Stimulated activated naive CD8-positive, alpha-beta T cell treated with anti-CD3 and anti-CD28 coated beads, Interleukin-15, amount 100 ng/mL, for 72 hours (primary cell): Measurements from ENCODE around the gene MIEN1.
"Not testable (repeated sequence)": the region's sequence is repeated elsewhere in the genome, so short reads cannot be mapped to it uniquely, and the experiment has no call there.

Experiments used
- ATAC-seq: fragments of 150-1000 bp; cut with Tn5 transposase; 2 replicates; pipeline ENCODE4 v1.10.0; 2021; ENCODE audit warnings: mild to moderate bottlenecking, moderate library complexity
- DNase-seq, 2 donors: peaks; one replicate each; pipeline ENCODE4 v3.0.0; 2021 to 2022
- H3K27ac Mint-ChIP-seq, 2 donors: one replicate each; pipeline ENCODE4 v1.8.0; 2022; ENCODE audit warnings: mild to moderate bottlenecking in 2 of 2, mixed read lengths in 2 of 2, moderate library complexity in 2 of 2
- H3K27me3 Mint-ChIP-seq: one replicate; pipeline ENCODE4 v1.8.0; 2022; ENCODE audit warnings: mixed read lengths
- H3K4me1 Mint-ChIP-seq: one replicate; pipeline ENCODE4 v1.8.0; 2022; ENCODE audit warnings: mild to moderate bottlenecking, mixed read lengths
- H3K4me3 Mint-ChIP-seq, 2 donors: one replicate each; pipeline ENCODE4 v1.8.0; 2022; ENCODE audit warnings: mild to moderate bottlenecking in 2 of 2, mixed read lengths in 2 of 2, moderate library complexity in 1 of 2
- H3K9me3 Mint-ChIP-seq, 2 donors: one replicate each; pipeline ENCODE4 v1.8.0; 2022; ENCODE audit warnings: mixed read lengths in 2 of 2

The MIEN1 gene

DNA sequence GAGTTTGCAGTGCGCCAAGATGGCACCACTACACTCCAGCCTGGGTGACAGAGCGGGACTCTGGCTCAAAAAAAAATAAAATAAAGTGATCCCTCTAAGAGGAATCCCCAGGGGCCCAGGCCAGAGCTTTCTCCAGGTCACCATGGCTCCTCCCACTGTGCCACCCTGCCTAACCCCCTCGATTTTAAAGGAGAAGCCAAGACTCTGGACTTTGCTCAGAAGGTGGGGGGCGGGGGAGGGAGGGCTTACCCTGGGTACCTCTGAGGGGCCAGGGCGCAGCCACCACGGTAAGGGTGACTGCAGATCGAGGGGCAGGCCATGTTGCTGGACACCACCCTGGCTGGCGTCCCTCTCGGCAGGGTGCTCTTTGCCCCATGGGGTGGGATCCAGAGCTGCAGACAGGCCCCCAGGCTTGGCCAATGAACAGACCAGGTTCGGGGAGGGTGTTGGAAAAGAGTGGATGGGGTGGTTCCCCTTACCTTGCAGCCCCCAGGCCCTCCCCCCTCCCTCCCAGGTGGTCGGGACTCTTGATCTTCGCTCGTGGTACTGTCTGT lies 7.0 kb upstream of the MIEN1 start:
- no peaks in the 10 kb centered on the region for H3K9me3 Mint-ChIP-seq
- peaks cover 44% of the 10 kb centered on the region for H3K4me1 Mint-ChIP-seq
- DNase-seq (no peak), ATAC-seq (no peak)
- H3K4me3 Mint-ChIP-seq, result peak overlapping the region; percentile 51 to 89
- no peak overlapping the region for H3K27ac Mint-ChIP-seq
- H3K27me3 Mint-ChIP-seq, result peaks cover 58% of the 10 kb centered on the region

DNA sequence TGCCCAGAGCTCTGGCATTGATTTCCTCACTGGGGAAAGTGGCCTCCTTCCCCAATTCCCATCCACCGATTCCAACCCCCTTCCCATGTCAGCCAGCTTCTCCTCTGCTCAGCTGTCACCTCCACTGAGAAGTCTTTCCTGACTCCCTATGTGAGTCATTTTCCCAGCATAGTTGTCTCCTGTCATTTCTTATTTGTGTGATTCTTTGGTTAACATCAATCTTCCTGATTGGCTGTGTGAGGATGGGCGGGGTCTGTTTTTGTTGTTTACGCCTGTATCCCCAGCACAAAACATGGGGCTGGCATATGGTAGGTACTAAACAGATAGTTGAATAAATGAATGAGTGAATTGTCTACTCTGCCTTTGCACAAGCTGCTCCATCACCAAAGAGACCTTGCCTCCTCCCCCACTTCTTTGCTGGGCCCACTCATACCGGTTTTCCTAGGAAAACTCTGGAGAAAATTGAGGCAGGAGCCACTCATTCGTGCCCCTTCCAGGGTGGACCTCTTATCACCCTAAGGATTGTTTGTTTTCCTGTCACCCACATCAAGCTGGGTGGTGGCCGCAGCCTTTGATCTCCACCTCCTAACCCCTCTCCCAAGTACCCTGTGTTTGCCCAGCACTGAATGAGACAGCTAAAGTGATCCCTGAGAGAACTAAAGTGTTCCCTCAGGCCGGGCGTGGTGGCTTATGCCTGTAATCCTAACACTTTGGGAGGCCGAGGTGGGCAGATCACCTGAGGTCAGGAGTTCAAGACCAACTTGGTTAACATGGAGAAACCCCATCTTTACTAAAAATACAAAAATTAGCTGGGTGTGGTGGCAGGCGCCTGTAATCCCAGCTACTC lies 6.2 kb upstream of the MIEN1 start:
- Mint-ChIP-seq H3K4me3 (peak overlapping the region in 1 of 2 donors; percentile 30), H3K9me3 (no peaks in the 10 kb centered on the region), H3K27ac (no peak overlapping the region), H3K4me1 (peaks cover 44% of the 10 kb centered on the region), H3K27me3 (peaks cover 56% of the 10 kb centered on the region)
- no peak for ATAC-seq
- no peak for DNase-seq

DNA sequence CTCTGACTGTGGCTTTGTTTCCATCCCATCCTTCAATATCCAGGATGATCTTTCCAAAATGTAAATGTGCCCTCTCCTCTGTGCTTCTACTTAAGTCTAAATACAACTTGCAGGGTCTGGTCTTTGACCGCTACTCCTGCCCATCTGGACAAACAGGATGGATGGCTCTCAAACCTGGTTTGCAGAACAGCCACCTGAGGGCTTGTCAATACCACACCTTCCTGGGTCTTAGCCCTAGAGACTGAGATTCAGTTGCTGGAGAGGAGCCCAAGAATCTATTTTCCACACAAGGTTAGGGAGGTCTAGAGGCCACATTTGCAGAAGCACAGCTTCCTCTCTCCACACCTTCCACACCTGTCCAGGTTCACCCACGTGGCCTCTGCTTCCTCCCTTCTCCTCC lies 5.5 kb upstream of the MIEN1 start:
- Mint-ChIP-seq H3K27ac (no peak overlapping the region), H3K9me3 (no peaks in the 10 kb centered on the region), H3K27me3 (peaks cover 50% of the 10 kb centered on the region), H3K4me1 (peaks cover 40% of the 10 kb centered on the region), H3K4me3 (no peak overlapping the region)
- no peak for DNase-seq
- no peak for ATAC-seq

DNA sequence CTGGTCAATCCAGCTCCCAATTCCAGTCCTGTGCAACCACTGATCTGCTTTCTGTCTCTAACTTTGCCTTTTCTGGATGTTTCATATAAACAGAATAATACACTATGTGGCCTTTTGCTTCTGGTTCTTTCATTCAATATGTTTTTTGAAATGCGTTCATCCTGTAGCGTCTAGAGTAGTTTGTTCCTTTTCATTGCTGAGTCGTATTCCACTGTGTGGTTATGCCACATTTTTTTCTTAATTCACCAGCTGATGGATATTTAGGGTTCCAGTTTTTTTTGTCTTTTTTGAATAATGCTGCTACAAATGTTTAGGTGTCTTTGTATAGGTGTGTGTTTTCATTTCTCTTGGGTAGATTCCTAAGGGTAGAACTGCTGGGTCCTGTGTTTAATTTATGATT lies 2.3 kb upstream of the MIEN1 start:
- Mint-ChIP-seq H3K4me3 (no peak overlapping the region), H3K27me3 (peaks cover 20% of the 10 kb centered on the region), H3K27ac (no peak overlapping the region), H3K9me3 (no peaks in the 10 kb centered on the region), H3K4me1 (peaks cover 26% of the 10 kb centered on the region)
- no peak for DNase-seq
- ATAC-seq, result no peak

DNA sequence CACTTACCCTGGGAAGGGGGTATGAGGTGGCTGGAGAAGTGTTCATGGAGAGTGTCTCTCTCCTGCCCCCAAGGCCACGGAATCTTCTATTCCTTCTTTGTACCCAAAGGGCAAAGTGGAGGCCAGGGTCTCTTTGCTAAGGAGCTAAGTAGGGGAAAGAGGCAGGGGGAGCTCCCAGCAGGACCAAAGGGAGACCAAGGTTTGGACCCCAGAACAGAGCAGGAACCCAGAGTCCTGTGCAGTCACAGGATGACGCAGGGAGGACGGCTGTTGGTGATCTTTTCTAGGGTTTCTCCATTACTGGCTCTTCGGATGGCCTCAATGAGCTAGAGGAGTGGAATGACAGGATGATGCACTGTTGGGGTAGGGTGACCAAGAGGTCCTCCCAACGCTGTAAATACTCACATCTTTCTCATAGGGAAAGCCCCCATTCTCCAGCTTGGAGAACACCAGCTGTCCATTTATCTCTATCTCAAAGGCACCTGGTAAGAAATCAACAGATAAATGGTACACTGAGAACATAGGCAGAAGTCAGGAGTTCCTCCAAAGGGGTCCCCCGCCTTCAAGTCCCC lies 966 bp downstream of the MIEN1 start:
- no peaks in the 10 kb centered on the region for H3K27me3 Mint-ChIP-seq
- H3K27ac Mint-ChIP-seq, result peak overlapping the region; percentile 90 to 98
- H3K9me3 Mint-ChIP-seq, result no peaks in the 10 kb centered on the region
- no peak for ATAC-seq
- H3K4me3 Mint-ChIP-seq, result peak overlapping the region; percentile 91 to 93
- H3K4me1 Mint-ChIP-seq, result peaks cover 38% of the 10 kb centered on the region
- DNase-seq, result no peak

DNA sequence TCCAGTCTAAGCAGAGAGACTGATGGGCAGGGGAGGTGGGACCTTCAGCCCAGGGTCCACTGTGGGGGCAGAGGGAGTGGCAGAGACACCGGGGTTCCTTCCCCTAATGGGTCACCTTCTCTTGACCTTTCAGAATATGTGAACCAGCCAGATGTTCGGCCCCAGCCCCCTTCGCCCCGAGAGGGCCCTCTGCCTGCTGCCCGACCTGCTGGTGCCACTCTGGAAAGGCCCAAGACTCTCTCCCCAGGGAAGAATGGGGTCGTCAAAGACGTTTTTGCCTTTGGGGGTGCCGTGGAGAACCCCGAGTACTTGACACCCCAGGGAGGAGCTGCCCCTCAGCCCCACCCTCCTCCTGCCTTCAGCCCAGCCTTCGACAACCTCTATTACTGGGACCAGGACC lies 2.8 kb downstream of the MIEN1 start:
- DNase-seq (no peak), ATAC-seq (no peak)
- peaks cover 43% of the 10 kb centered on the region for H3K4me1 Mint-ChIP-seq
- H3K27me3 Mint-ChIP-seq, result no peaks in the 10 kb centered on the region
- no peak overlapping the region for H3K4me3 Mint-ChIP-seq
- H3K9me3 Mint-ChIP-seq, result no peaks in the 10 kb centered on the region
- H3K27ac Mint-ChIP-seq, result peak overlapping the region in 1 of 2 donors; percentile 48

DNA sequence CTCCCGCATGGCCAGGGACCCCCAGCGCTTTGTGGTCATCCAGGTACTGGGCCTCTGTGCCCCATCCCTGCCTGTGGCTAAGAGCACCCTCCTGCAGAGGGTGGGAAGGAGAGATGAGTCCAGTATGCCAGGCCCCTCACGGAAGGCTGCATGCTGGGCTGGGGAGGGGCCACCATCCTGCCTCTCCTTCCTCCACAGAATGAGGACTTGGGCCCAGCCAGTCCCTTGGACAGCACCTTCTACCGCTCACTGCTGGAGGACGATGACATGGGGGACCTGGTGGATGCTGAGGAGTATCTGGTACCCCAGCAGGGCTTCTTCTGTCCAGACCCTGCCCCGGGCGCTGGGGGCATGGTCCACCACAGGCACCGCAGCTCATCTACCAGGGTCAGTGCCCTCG lies 3.7 kb downstream of the MIEN1 start:
- no peak for DNase-seq

DNA sequence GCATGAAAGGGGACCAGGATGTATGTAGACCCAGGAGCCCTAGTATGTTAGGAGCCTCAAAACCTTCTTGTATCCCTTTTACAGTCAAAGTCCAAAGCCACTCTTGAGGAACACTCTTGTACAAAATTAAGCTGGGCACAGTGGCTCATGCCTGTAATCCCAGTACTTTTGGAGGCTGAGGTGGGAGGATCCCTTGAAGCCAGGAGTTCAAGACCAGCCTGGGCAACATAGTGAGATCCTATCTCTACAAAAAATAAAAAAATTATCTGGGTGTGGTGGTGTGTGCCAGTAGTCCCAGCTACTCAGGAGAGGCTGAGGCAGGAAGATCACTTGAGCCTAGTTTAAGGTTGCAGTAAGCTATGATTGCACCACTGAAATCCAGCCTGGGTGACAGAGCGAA lies 4.4 kb downstream of the MIEN1 start:
- not testable (repeated sequence) for H3K4me3 Mint-ChIP-seq

More for the DNA sequence above, 3.7 kb downstream of the MIEN1 start:
- Mint-ChIP-seq H3K27me3 (no peaks in the 10 kb centered on the region), H3K27ac (no peak overlapping the region), H3K9me3 (no peaks in the 10 kb centered on the region), H3K4me3 (no peak overlapping the region), H3K4me1 (peaks cover 43% of the 10 kb centered on the region)
- no peak for ATAC-seq

DNA sequence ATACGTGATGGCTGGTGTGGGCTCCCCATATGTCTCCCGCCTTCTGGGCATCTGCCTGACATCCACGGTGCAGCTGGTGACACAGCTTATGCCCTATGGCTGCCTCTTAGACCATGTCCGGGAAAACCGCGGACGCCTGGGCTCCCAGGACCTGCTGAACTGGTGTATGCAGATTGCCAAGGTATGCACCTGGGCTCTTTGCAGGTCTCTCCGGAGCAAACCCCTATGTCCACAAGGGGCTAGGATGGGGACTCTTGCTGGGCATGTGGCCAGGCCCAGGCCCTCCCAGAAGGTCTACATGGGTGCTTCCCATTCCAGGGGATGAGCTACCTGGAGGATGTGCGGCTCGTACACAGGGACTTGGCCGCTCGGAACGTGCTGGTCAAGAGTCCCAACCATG lies 5.6 kb downstream of the MIEN1 start:
- no peaks in the 10 kb centered on the region for H3K27me3 Mint-ChIP-seq
- no peak overlapping the region for H3K27ac Mint-ChIP-seq
- peaks cover 39% of the 10 kb centered on the region for H3K4me1 Mint-ChIP-seq
- ATAC-seq (no peak), DNase-seq (no peak)
- H3K9me3 Mint-ChIP-seq, result no peaks in the 10 kb centered on the region
- no peak overlapping the region for H3K4me3 Mint-ChIP-seq

More for the DNA sequence above, 4.4 kb downstream of the MIEN1 start:
- H3K4me1 Mint-ChIP-seq, result peaks cover 43% of the 10 kb centered on the region
- not testable (repeated sequence) for DNase-seq, ATAC-seq, H3K9me3 Mint-ChIP-seq, H3K27me3 Mint-ChIP-seq, H3K27ac Mint-ChIP-seq

DNA sequence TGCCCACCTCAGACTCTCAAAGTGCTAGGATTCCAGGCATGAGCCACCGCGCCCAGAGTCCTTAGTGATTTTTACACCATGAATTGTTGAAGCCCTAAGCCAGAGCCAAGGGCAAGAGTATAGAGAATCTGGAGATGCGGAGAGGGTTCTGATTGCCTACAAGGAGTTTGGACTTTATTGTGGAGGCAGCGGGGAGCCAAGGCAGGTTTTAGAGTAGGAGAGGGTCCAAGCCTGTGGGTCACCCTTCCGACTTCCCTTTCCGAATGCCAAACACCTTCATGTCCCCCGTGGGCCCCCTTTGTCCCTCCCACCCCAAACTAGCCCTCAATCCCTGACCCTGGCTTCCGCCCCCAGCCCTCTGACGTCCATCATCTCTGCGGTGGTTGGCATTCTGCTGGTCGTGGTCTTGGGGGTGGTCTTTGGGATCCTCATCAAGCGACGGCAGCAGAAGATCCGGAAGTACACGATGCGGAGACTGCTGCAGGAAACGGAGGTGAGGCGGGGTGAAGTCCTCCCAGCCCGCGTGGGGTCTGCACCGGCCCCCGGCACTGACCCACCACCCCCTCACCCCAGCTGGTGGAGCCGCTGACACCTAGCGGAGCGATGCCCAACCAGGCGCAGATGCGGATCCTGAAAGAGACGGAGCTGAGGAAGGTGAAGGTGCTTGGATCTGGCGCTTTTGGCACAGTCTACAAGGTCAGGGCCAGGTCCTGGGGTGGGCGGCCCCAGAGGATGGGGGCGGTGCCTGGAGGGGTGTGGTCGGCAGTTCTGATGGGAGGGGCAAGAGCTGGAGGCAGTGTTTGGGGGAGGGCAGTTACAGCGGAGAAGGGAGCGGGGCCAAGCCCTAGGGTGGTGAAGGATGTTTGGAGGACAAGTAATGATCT lies 7.1 kb downstream of the MIEN1 start:
- DNase-seq, result no peak
- H3K27ac Mint-ChIP-seq, result no peak overlapping the region

DNA sequence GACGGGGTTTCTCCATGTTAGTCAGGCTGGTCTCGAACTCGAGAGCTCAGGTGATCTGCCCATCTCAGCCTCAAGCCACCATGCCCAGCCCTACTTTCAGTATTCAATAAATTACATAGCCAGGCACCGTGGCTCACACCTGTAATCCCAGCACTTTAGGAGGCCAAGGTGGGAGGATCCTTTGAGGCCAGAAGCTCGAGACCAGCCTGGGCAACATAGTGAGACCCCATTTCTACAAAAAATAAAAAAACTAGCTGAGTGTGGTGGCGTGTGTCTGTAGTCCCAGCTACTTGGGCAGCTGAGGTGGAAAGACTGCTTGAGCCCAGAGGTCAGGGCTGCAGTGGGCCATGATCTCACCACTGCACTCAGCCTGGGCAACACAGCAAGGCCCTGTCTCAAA lies 8.2 kb downstream of the MIEN1 start:
- no peak overlapping the region for H3K27ac Mint-ChIP-seq
- H3K4me1 Mint-ChIP-seq, result peaks cover 23% of the 10 kb centered on the region
- no peak for ATAC-seq
- no peak overlapping the region for H3K4me3 Mint-ChIP-seq
- no peaks in the 10 kb centered on the region for H3K9me3 Mint-ChIP-seq
- no peaks in the 10 kb centered on the region for H3K27me3 Mint-ChIP-seq
- DNase-seq, result no peak

More for the DNA sequence above, 7.1 kb downstream of the MIEN1 start:
- ATAC-seq, result peak; percentile 50
- H3K4me1 Mint-ChIP-seq, result peaks cover 24% of the 10 kb centered on the region
- H3K4me3 Mint-ChIP-seq, result no peak overlapping the region
- H3K9me3 Mint-ChIP-seq, result no peaks in the 10 kb centered on the region
- H3K27me3 Mint-ChIP-seq, result no peaks in the 10 kb centered on the region

DNA sequence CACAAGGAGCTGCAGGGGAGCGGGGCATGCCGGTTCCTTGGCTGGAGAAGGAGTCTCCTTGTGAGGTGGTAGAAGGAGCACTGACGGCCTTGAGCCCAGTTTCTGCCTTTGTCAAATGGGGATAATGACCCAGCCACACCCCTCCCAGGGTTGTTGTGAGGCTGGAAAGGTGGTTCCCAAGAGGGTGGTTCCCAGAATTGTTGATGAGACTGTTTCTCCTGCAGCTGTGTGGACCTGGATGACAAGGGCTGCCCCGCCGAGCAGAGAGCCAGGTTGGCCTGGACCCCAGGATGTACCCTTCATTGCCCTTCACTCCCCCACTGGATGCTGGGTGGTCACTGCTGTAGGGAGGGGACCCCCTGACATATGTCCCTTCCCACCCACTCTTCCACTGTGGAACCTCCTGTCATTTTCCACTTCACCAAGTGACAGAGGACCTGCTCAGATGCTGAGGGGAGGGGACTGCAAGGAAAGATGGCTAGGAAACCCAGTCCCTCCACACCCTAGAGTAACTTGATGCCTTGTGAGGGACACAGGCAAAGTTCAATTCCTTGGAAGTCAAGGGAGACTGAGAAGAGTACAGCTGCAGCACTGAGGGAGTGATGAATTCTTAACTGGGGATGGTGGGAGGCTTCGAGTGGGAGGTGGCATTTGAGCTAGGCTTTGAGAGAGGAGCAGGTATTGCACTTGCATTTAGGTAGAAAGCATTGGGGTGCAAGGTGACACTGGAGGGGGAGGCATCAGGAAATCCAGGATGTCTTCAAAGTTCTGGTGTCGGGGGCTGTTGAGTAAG lies 10.6 kb downstream of the MIEN1 start:
- Mint-ChIP-seq H3K27me3 (no peaks in the 10 kb centered on the region), H3K27ac (no peak overlapping the region), H3K4me1 (peaks cover 5% of the 10 kb centered on the region), H3K9me3 (no peaks in the 10 kb centered on the region), H3K4me3 (no peak overlapping the region)
- no peak for ATAC-seq
- no peak for DNase-seq

DNA sequence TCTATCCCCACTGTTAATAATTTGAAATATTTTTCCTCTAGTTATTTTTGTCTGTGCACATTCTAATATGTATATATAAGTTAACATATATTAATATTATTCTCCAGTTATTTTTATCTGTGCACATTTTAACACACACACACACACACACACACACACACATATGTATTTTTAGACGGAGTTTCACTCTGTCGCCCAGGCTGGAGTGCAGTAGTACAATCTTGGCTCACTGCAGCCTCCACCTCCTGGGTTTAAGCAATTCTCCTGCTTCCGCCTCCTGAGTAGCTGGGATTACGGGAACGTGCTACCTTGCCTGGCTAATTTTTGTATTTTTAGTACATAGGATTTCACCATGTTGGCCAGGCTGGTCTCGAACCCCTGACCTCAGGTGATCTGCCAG lies 12.7 kb downstream of the MIEN1 start:
- no peaks in the 10 kb centered on the region for H3K4me1 Mint-ChIP-seq
- H3K27ac Mint-ChIP-seq, result no peak overlapping the region
- DNase-seq, result no peak
- no peaks in the 10 kb centered on the region for H3K9me3 Mint-ChIP-seq
- no peak for ATAC-seq
- H3K4me3 Mint-ChIP-seq, result no peak overlapping the region
- H3K27me3 Mint-ChIP-seq, result no peaks in the 10 kb centered on the region

DNA sequence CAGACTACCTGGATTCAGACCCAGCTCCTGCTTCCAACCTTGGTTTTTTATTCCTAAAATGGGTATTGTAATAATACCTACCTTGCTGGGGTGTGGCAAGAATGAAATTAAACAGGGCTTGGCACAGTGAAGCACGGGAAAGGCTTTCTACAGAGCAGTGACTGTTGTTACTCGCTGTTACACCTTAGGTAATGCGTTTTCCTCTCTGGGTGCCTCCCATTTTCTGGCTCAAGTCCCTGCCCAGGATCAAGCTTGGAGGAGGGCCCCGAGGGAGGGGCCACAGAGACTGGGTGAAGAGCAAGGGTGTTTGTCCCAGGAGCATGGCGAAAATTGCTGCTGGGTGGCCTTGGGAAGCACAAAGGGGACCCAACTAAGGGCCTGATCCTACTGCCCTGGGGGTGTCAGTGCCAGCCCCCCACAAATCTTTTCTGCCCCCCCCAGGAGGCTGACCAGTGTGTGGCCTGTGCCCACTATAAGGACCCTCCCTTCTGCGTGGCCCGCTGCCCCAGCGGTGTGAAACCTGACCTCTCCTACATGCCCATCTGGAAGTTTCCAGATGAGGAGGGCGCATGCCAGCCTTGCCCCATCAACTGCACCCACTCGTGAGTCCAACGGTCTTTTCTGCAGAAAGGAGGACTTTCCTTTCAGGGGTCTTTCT lies 13.3 kb downstream of the MIEN1 start:
- Mint-ChIP-seq H3K9me3 (no peaks in the 10 kb centered on the region), H3K27me3 (no peaks in the 10 kb centered on the region), H3K27ac (peak overlapping the region in 1 of 2 donors; percentile 37), H3K4me1 (no peaks in the 10 kb centered on the region), H3K4me3 (no peak overlapping the region)
- DNase-seq (no peak), ATAC-seq (no peak)
